IMR-90 (cell line): ENCODE results near the gene VEZT. TPM values are rescaled to one million over a fixed set of nuclear protein-coding genes. Genes with fewer than 3 reads are reported as not detected.

Source experiments
- ATAC-seq: fragments of 200-7000 bp; cut with Tn5 transposase; 2 replicates; pipeline ENCODE4 v1.9.1; 2020; ENCODE audit warnings: low read depth, mild to moderate bottlenecking, moderate library complexity
- BruUV-seq: library from RNA; stranded (reverse); fragments of 400-500 nt; replicated peaks from 2 replicates; lab custom pipeline; 2021; lab: Mats Ljungman, UMichigan
- CTCF ChIA-PET: fragments of 300-600 bp; formaldehyde crosslinking; extraction: SDS; loops from one replicate; lab custom pipeline; 2021; ENCODE audit warnings: antibody characterized with exemption; lab: Yijun Ruan, JAX
- POLR2A ChIA-PET: fragments of 300-600 bp; sonication (Branson Sonifier 250); formaldehyde crosslinking; loops from one replicate; lab custom pipeline; 2022; ENCODE audit warnings: antibody characterized with exemption; ENCODE audit not compliant: unreplicated experiment; lab: Charles Lee
- DNase-seq: peaks from one replicate; pipeline ENCODE4 v3.0.0; 2013
- H2AFZ ChIP-seq: replicated peaks from 2 replicates; pipeline ENCODE3; 2013; ENCODE audit warnings: low read length, mild to moderate bottlenecking; ENCODE audit not compliant: poor library complexity
- H2AK5ac ChIP-seq: 2 replicates; pipeline ENCODE4 v1.6.1; 2013; ENCODE audit warnings: low read depth, low read length, inconsistent platforms
- H2AK9ac ChIP-seq: replicated peaks from 2 replicates; pipeline ENCODE3; 2013; ENCODE audit warnings: mild to moderate bottlenecking, low read depth, low read length, moderate library complexity; ENCODE audit not compliant: poor library complexity
- H2BK120ac ChIP-seq: 2 replicates; pipeline ENCODE4 v1.6.1; 2013; ENCODE audit warnings: low read depth, low read length, inconsistent platforms
- H2BK15ac ChIP-seq: 3 replicates; pipeline ENCODE4 v1.6.1; 2013; ENCODE audit warnings: low read depth, low read length, inconsistent platforms
- H2BK20ac ChIP-seq: 2 replicates; pipeline ENCODE4 v1.6.1; 2013; ENCODE audit warnings: low read depth, mild to moderate bottlenecking, inconsistent platforms, low read length, moderate library complexity
- H2BK5ac ChIP-seq: 2 replicates; pipeline ENCODE4 v1.6.1; 2013; ENCODE audit warnings: mild to moderate bottlenecking, low read depth, low read length, inconsistent platforms; ENCODE audit not compliant: poor library complexity, severe bottlenecking
- H3K14ac ChIP-seq: replicated peaks from 2 replicates; pipeline ENCODE4 v1.6.1; 2013; ENCODE audit warnings: low read depth, low read length, inconsistent platforms
- H3K18ac ChIP-seq: 2 replicates; pipeline ENCODE4 v1.6.1; 2013; ENCODE audit warnings: low read depth, low read length, control low read depth
- H3K23ac ChIP-seq: 2 replicates; pipeline ENCODE4 v1.6.1; 2013; ENCODE audit warnings: low read depth, low read length, inconsistent platforms
- H3K27ac ChIP-seq: 2 replicates; pipeline ENCODE4 v1.5.1; 2013; ENCODE audit warnings: mild to moderate bottlenecking, control low read depth, low read length; ENCODE audit not compliant: insufficient read depth
- H3K27me3 ChIP-seq: 2 replicates; pipeline ENCODE4 v1.6.1; 2013; ENCODE audit warnings: low read length; ENCODE audit not compliant: control insufficient read depth, insufficient read depth
- H3K36me3 ChIP-seq: 2 replicates; pipeline ENCODE4 v1.6.1; 2013; ENCODE audit warnings: low read length, mixed read lengths; ENCODE audit not compliant: control insufficient read depth, insufficient read depth
- H3K4ac ChIP-seq: 2 replicates; pipeline ENCODE4 v1.6.1; 2013; ENCODE audit warnings: low read depth, low read length, inconsistent platforms
- H3K4me1 ChIP-seq: 2 replicates; pipeline ENCODE4 v1.6.1; 2013; ENCODE audit warnings: low read length, mixed read lengths; ENCODE audit not compliant: control insufficient read depth, insufficient read depth
- H3K4me2 ChIP-seq: 2 replicates; pipeline ENCODE4 v1.6.1; 2013; ENCODE audit warnings: low read depth, mild to moderate bottlenecking, control low read depth, low read length, moderate library complexity
- H3K4me3 ChIP-seq: 2 replicates; pipeline ENCODE4 v1.5.1; 2013; ENCODE audit warnings: low read depth, mild to moderate bottlenecking, control low read depth, low read length, moderate library complexity; ENCODE audit not compliant: insufficient read depth
- H3K56ac ChIP-seq: 2 replicates; pipeline ENCODE4 v1.6.1; 2013; ENCODE audit warnings: low read length, inconsistent platforms; ENCODE audit not compliant: insufficient read depth; ENCODE audit errors: extremely low read depth
- H3K79me1 ChIP-seq, 2 experiments: 2 replicates each; pipeline ENCODE4 v1.6.1; 2013; ENCODE audit warnings: low read length in 2 of 2, inconsistent platforms in 1 of 2, low read depth in 1 of 2
- H3K9ac ChIP-seq: 2 replicates; pipeline ENCODE4 v1.6.1; 2013; ENCODE audit warnings: low read depth, low read length, control low read depth
- H3K9me1 ChIP-seq: 2 replicates; pipeline ENCODE4 v1.6.1; 2013; ENCODE audit warnings: low read length, inconsistent platforms; ENCODE audit not compliant: insufficient read depth
- H3K9me3 ChIP-seq: 2 replicates; pipeline ENCODE4 v1.6.1; 2013; ENCODE audit warnings: low read length; ENCODE audit not compliant: control insufficient read depth, insufficient read depth
- H4K20me1 ChIP-seq: 2 replicates; pipeline ENCODE4 v1.6.1; 2013; ENCODE audit warnings: low read length, inconsistent platforms; ENCODE audit not compliant: insufficient read depth
- H4K5ac ChIP-seq: 2 replicates; pipeline ENCODE4 v1.6.1; 2013; ENCODE audit warnings: mild to moderate bottlenecking, low read depth, low read length, control low read depth
- H4K8ac ChIP-seq, 2 experiments: 2 replicates each; pipeline ENCODE4 v1.6.1; 2013; ENCODE audit warnings: low read depth in 2 of 2, low read length in 2 of 2, control low read depth in 1 of 2, inconsistent platforms in 1 of 2
- H4K91ac ChIP-seq: 2 replicates; pipeline ENCODE4 v1.6.1; 2013; ENCODE audit warnings: low read depth, low read length, inconsistent platforms; ENCODE audit not compliant: insufficient read depth
- BHLHE40 ChIP-seq: fragments of 150-350 bp; IDR thresholded peaks from 2 replicates; pipeline ENCODE4 v1.6.1; 2016; ENCODE audit warnings: mild to moderate bottlenecking, low read depth, low read length
- CEBPB ChIP-seq: IDR thresholded peaks from 2 replicates; pipeline ENCODE4 v1.6.1; 2012; ENCODE audit warnings: low read depth, low read length, improper control_type of control experiment
- CHD1 ChIP-seq: IDR thresholded peaks from 2 replicates; pipeline ENCODE4 v1.6.1; 2012; ENCODE audit warnings: low read depth, low read length, improper control_type of control experiment
- CTCF ChIP-seq: conservative IDR thresholded peaks from 2 replicates; pipeline ENCODE4 v1.5.1; 2012; ENCODE audit warnings: mild to moderate bottlenecking, low read depth, low read length, improper control_type of control experiment
- ELK1 ChIP-seq: fragments of 150-350 bp; IDR thresholded peaks from 2 replicates; pipeline ENCODE4 v1.6.1; 2016; ENCODE audit warnings: low read depth, mild to moderate bottlenecking, low read length, moderate library complexity, borderline replicate concordance
- FOS ChIP-seq: fragments of 150-350 bp; IDR thresholded peaks from 2 replicates; pipeline ENCODE4 v1.6.1; 2016; ENCODE audit warnings: low read depth, low read length
- MAFK ChIP-seq: IDR thresholded peaks from 2 replicates; pipeline ENCODE4 v1.6.1; 2012; ENCODE audit warnings: low read depth, low read length, improper control_type of control experiment
- MAZ ChIP-seq: IDR thresholded peaks from 2 replicates; pipeline ENCODE4 v1.6.1; 2012; ENCODE audit warnings: low read depth, mild to moderate bottlenecking, low read length, improper control_type of control experiment, moderate library complexity, borderline replicate concordance
- MXI1 ChIP-seq: IDR thresholded peaks from 2 replicates; pipeline ENCODE4 v1.6.1; 2012; ENCODE audit warnings: low read depth, mild to moderate bottlenecking, low read length, moderate library complexity, borderline replicate concordance
- NFE2L2 ChIP-seq: fragments of 150-350 bp; IDR thresholded peaks from 2 replicates; pipeline ENCODE4 v1.6.1; 2016; ENCODE audit warnings: low read depth, mild to moderate bottlenecking, low read length
- POLR2A ChIP-seq: IDR thresholded peaks from 2 replicates; pipeline ENCODE4 v1.6.1; 2012; ENCODE audit warnings: mild to moderate bottlenecking, low read depth, low read length
- RAD21 ChIP-seq: IDR thresholded peaks from 2 replicates; pipeline ENCODE4 v1.6.1; 2012; ENCODE audit warnings: low read length, improper control_type of control experiment
- RCOR1 ChIP-seq: IDR thresholded peaks from 2 replicates; pipeline ENCODE4 v1.6.1; 2012; ENCODE audit warnings: mild to moderate bottlenecking, low read length, improper control_type of control experiment; ENCODE audit not compliant: insufficient replicate concordance
- RFX5 ChIP-seq: IDR thresholded peaks from 2 replicates; pipeline ENCODE4 v1.8.0; 2012; ENCODE audit warnings: low read depth, mild to moderate bottlenecking, low read length, moderate library complexity
- SMC3 ChIP-seq: fragments of 150-350 bp; IDR thresholded peaks from 2 replicates; pipeline ENCODE4 v1.6.1; 2016; ENCODE audit warnings: low read depth, mild to moderate bottlenecking, antibody characterized with exemption, low read length, moderate library complexity
- USF2 ChIP-seq: fragments of 150-350 bp; IDR thresholded peaks from 2 replicates; pipeline ENCODE4 v1.6.1; 2017; ENCODE audit warnings: mild to moderate bottlenecking, antibody characterized with exemption, low read length, low read depth
- dilution Hi-C: fragments of 300-500 bp; cut with HindIII; formaldehyde crosslinking; loops from one replicate; pipeline ENCODE4 v1.14.3; 2018; ENCODE audit warnings: low sequenced_read_pairs; ENCODE audit not compliant: unreplicated experiment
- in situ Hi-C: fragments of 300-500 bp; cut with MboI; formaldehyde crosslinking; loops from 3 replicates; pipeline ENCODE4 v1.14.3; 2019; ENCODE audit warnings: low sequenced_read_pairs, inconsistent platforms, mixed read lengths
- intact Hi-C: fragments of 100-400 bp; cut with micrococcal nuclease; formaldehyde crosslinking; loops from 2 replicates; pipeline ENCODE4 v1.10.0; 2022
- polyA plus RNA-seq, 3 experiments: library from polyadenylated mRNA; depleted of rRNA; stranded (reverse); fragments of >200 nt; gene quantifications; 2 replicates each; pipeline ENCODE4 v1.2.3, GENCODE V29; 2012; ENCODE audit warnings: low replicate concordance in 1 of 3
- total RNA-seq: library from RNA; depleted of rRNA; stranded (reverse); fragments of >200 nt; gene quantifications from 2 replicates; pipeline ENCODE4 v1.2.3, GENCODE V29; 2012

Gene VEZT
- total and polyA plus RNA-seq, 2 of the 4 experiments (the other 2 are of a cell fraction), result 54.5 to 90.2 TPM

- intact Hi-C loops, result loop anchor here (5.0 kb wide), 1 partner anchor 42 kb away; no protein-coding TSS in a partner anchor
These were observed 3.1 kb downstream of the VEZT start for GRCh38 chr12:95220726-95221125.

More at GRCh38 chr12:95220726-95221125, 3.1 kb downstream of the VEZT start:
- no peak overlapping the region for H2AK5ac ChIP-seq
- H2BK5ac ChIP-seq, result no peak overlapping the region
- H4K5ac ChIP-seq, result no peak overlapping the region
- peaks cover 19% of the 10 kb centered on the region for H3K9me1 ChIP-seq
- no peak overlapping the region for H2AK9ac ChIP-seq
- no peak overlapping the region for H2BK120ac ChIP-seq
- H2AFZ ChIP-seq, result no peak overlapping the region
- no peak overlapping the region for H4K8ac ChIP-seq
- ChIA-PET CTCF (interaction anchor here (0.5 to 1.0 kb wide), 2 partner anchors 10 to 217 kb away, joined by 4 to 7 read pairs; no protein-coding TSS in a partner anchor), POLR2A (no interaction called here)
- H3K36me3 ChIP-seq, result peaks cover 7% of the 10 kb centered on the region
- no peak overlapping the region for H3K4ac ChIP-seq
- TF ChIP-seq BHLHE40 (no peak), MAFK (no peak), USF2 (no peak), MAZ (no peak), MXI1 (no peak), FOS (no peak), CEBPB (no peak), CTCF (no peak), RAD21 (no peak), RFX5 (no peak), NFE2L2 (no peak), SMC3 (no peak), RCOR1 (no peak), CHD1 (no peak), ELK1 (no peak), POLR2A (no peak)
- H3K9ac ChIP-seq, result no peak overlapping the region
- H3K18ac ChIP-seq, result no peak overlapping the region
- H3K79me1 ChIP-seq, result peaks cover 8 to 59% of the 10 kb centered on the region in 2 experiments; a peak in 3 of 4 replicates
- no peak overlapping the region for H3K56ac ChIP-seq
- no peak overlapping the region for H4K91ac ChIP-seq
- H2BK15ac ChIP-seq, result no peak overlapping the region
- no peaks in the 10 kb centered on the region for H3K9me3 ChIP-seq
- ATAC-seq (no peak), DNase-seq (no peak)
- H3K4me1 ChIP-seq, result peaks cover 11% of the 10 kb centered on the region
- no peak overlapping the region for H3K4me2 ChIP-seq
- no peak overlapping the region for H3K27ac ChIP-seq
- no peak overlapping the region for H3K4me3 ChIP-seq
- no peaks in the 10 kb centered on the region for H3K27me3 ChIP-seq
- H3K23ac ChIP-seq, result no peak overlapping the region
- H4K20me1 ChIP-seq, result peaks cover 32% of the 10 kb centered on the region
- dilution Hi-C loops (no loop called here), in situ Hi-C loops (no loop called here)
- no TSS peak for BruUV-seq
- H2BK20ac ChIP-seq, result no peak overlapping the region
- H3K14ac ChIP-seq, result no peak overlapping the region
